ENCODE measurements around the gene BFSP2. TPM values are rescaled to one million over a fixed set of nuclear protein-coding genes. Genes with fewer than 3 reads are reported as not detected.

Gene BFSP2
- total and polyA plus RNA-seq, 2 of the 4 experiments (the other 2 are of a cell fraction), result not detected

- no peak for TF ChIP-seq SMC3 (IDR thresholded peaks at IDR 0.05; ENCODE audit: low read depth, low read length)
- no peak for TF ChIP-seq CEBPB (IDR thresholded peaks at IDR 0.05; ENCODE audit: low read depth, low read length)
- no peak for TF ChIP-seq NFE2L2 (IDR thresholded peaks at IDR 0.05; ENCODE audit: low read depth, low read length)
These were observed 45.1 kb upstream of the BFSP2 start (continued) for GRCh38 chr3:133354721-133355120.

- Histone ChIP-seq H3K36me3 (ENCODE audit: control insufficient read depth, insufficient read depth, low read length) (no peaks in the 10 kb centered on the region), H2BK120ac (ENCODE audit: low read depth, low read length) (no peak overlapping the region), H3K56ac (ENCODE audit: extremely low read depth, insufficient read depth, low read length) (no peak overlapping the region), H3K27me3 (ENCODE audit: control insufficient read depth, insufficient read depth, low read length) (no peaks in the 10 kb centered on the region), H3K4ac (ENCODE audit: low read depth, low read length) (no peak overlapping the region), H3K18ac (ENCODE audit: low read depth, low read length) (no peak overlapping the region), H4K8ac (ENCODE audit: low read depth in 2 of 2, low read length in 2 of 2) (no peak overlapping the region), H2BK15ac (ENCODE audit: low read depth, low read length) (no peak overlapping the region), H4K20me1 (ENCODE audit: insufficient read depth, low read length) (no peaks in the 10 kb centered on the region), H3K27ac (ENCODE audit: insufficient read depth, low read length) (no peak overlapping the region), H3K79me1 (ENCODE audit: low read depth in 1 of 2, low read length in 2 of 2) (no peaks in the 10 kb centered on the region), H3K23ac (ENCODE audit: low read depth, low read length) (no peak overlapping the region), H3K9me3 (ENCODE audit: control insufficient read depth, insufficient read depth, low read length) (no peaks in the 10 kb centered on the region), H4K91ac (ENCODE audit: insufficient read depth, low read depth, low read length) (no peak overlapping the region), H3K4me3 (ENCODE audit: insufficient read depth, low read depth, low read length) (no peak overlapping the region), H3K4me1 (ENCODE audit: control insufficient read depth, insufficient read depth, low read length) (no peaks in the 10 kb centered on the region), H3K9ac (ENCODE audit: low read depth, low read length) (no peak overlapping the region), H2AK9ac (replicated peaks; ENCODE audit: low read depth, low read length, poor library complexity) (no peak overlapping the region), H2BK20ac (ENCODE audit: low read depth, low read length) (no peak overlapping the region), H2BK5ac (ENCODE audit: low read depth, low read length, poor library complexity, severe bottlenecking) (no peak overlapping the region), H3K4me2 (ENCODE audit: low read depth, low read length) (no peak overlapping the region), H3K9me1 (ENCODE audit: insufficient read depth, low read length) (no peaks in the 10 kb centered on the region; the same call in 1 of the 2 replicates), H2AK5ac (ENCODE audit: low read depth, low read length) (no peak overlapping the region), H2AFZ (replicated peaks; ENCODE audit: low read length, poor library complexity) (no peak overlapping the region), H3K14ac (replicated peaks; ENCODE audit: low read depth, low read length) (no peak overlapping the region), H4K5ac (ENCODE audit: low read depth, low read length) (no peak overlapping the region)
- BruUV-seq (replicated peaks), result no TSS peak
- dilution Hi-C loops (cut with HindIII; ENCODE audit: low sequenced_read_pairs, unreplicated experiment) (no loop called here), in situ Hi-C loops (cut with MboI; ENCODE audit: low sequenced_read_pairs) (no loop called here), intact Hi-C loops (cut with micrococcal nuclease) (no loop called here)
- CTCF ChIA-PET, result no interaction called here
- POLR2A ChIA-PET (ENCODE audit: unreplicated experiment), result no interaction called here
- WGBS, 2 experiments (ENCODE audit: extremely low coverage in 2 of 2, insufficient read length in 1 of 2), result no CpG with 5 or more reads among the region's 2 CpGs
- DNase-seq (no peak), ATAC-seq (ENCODE audit: low read depth) (no peak)
- no peak for TF ChIP-seq USF2 (IDR thresholded peaks at IDR 0.05; ENCODE audit: low read depth, low read length)
- TF ChIP-seq RFX5 (IDR thresholded peaks at IDR 0.05; ENCODE audit: low read depth, low read length), result no peak
- no peak for TF ChIP-seq NFE2L2 (IDR thresholded peaks at IDR 0.05; ENCODE audit: low read depth, low read length)
- TF ChIP-seq CTCF (conservative IDR thresholded peaks at IDR 0.05; ENCODE audit: low read depth, low read length), result no peak
- TF ChIP-seq CHD1 (IDR thresholded peaks at IDR 0.05; ENCODE audit: low read depth, low read length), result no peak
- no peak for TF ChIP-seq ELK1 (IDR thresholded peaks at IDR 0.05; ENCODE audit: borderline replicate concordance, low read depth, low read length)
- no peak for TF ChIP-seq RCOR1 (IDR thresholded peaks at IDR 0.05; ENCODE audit: insufficient replicate concordance, low read length)
- TF ChIP-seq FOS (IDR thresholded peaks at IDR 0.05; ENCODE audit: low read depth, low read length), result no peak
- no peak for TF ChIP-seq BHLHE40 (IDR thresholded peaks at IDR 0.05; ENCODE audit: low read depth, low read length)
- TF ChIP-seq CEBPB (IDR thresholded peaks at IDR 0.05; ENCODE audit: low read depth, low read length), result no peak
- no peak for TF ChIP-seq MAZ (IDR thresholded peaks at IDR 0.05; ENCODE audit: borderline replicate concordance, low read depth, low read length)
- TF ChIP-seq MXI1 (IDR thresholded peaks at IDR 0.05; ENCODE audit: borderline replicate concordance, low read depth, low read length), result no peak
- TF ChIP-seq RAD21 (IDR thresholded peaks at IDR 0.05; ENCODE audit: low read length), result no peak
- no peak for TF ChIP-seq POLR2A (IDR thresholded peaks at IDR 0.05; ENCODE audit: low read depth, low read length)
These were observed 39.4 kb upstream of the BFSP2 start for GRCh38 chr3:133360476-133360875.
